IPS-20b (cell line): ENCODE data around the gene FBXO47.
"Not testable (repeated sequence)": the region's sequence is repeated elsewhere in the genome, so short reads cannot be mapped to it uniquely, and the experiment has no call there.

ENCODE experiments used
- H3K27ac ChIP-seq: one replicate; pipeline ENCODE4 v1.5.1; 2013; ENCODE audit warnings: low read length
- H3K27me3 ChIP-seq: 2 replicates; pipeline ENCODE4 v1.6.1; 2013; ENCODE audit warnings: mild to moderate bottlenecking, low read length, inconsistent platforms; ENCODE audit not compliant: insufficient read depth
- H3K36me3 ChIP-seq: 2 replicates; pipeline ENCODE4 v1.6.1; 2013; ENCODE audit warnings: low read depth, mild to moderate bottlenecking, inconsistent platforms, low read length, moderate library complexity; ENCODE audit not compliant: insufficient read depth
- H3K4me1 ChIP-seq: 2 replicates; pipeline ENCODE4 v1.6.1; 2013; ENCODE audit warnings: mild to moderate bottlenecking, control low read depth, inconsistent platforms, low read length, moderate library complexity; ENCODE audit not compliant: insufficient read depth
- H3K4me3 ChIP-seq: 2 replicates; pipeline ENCODE4 v1.5.1; 2013; ENCODE audit warnings: mild to moderate bottlenecking, low read length, inconsistent platforms
- H3K9ac ChIP-seq: 2 replicates; pipeline ENCODE4 v1.6.1; 2013; ENCODE audit warnings: low read depth, mild to moderate bottlenecking, inconsistent platforms, low read length, moderate library complexity
- H3K9me3 ChIP-seq: 2 replicates; pipeline ENCODE4 v1.6.1; 2013; ENCODE audit warnings: mild to moderate bottlenecking, low read depth, low read length, inconsistent platforms; ENCODE audit not compliant: insufficient read depth

The FBXO47 gene

GRCh38 chr17:38940404-38940803 is 26.8 kb downstream of the FBXO47 start:
- Histone ChIP-seq H3K4me3 (no peak overlapping the region), H3K27me3 (no peaks in the 10 kb centered on the region), H3K4me1 (no peaks in the 10 kb centered on the region), H3K9me3 (no peaks in the 10 kb centered on the region), H3K36me3 (no peaks in the 10 kb centered on the region), H3K27ac (no peak overlapping the region), H3K9ac (no peak overlapping the region)

GRCh38 chr17:38939987-38940386 is 27.2 kb downstream of the FBXO47 start:
- Histone ChIP-seq H3K4me3 (no peak overlapping the region), H3K9ac (no peak overlapping the region), H3K27ac (no peak overlapping the region), H3K9me3 (no peaks in the 10 kb centered on the region), H3K27me3 (no peaks in the 10 kb centered on the region), H3K36me3 (no peaks in the 10 kb centered on the region), H3K4me1 (no peaks in the 10 kb centered on the region)

- H3K4me1 ChIP-seq, H3K27ac ChIP-seq, H3K4me3 ChIP-seq, H3K36me3 ChIP-seq, H3K27me3 ChIP-seq, H3K9ac ChIP-seq, H3K9me3 ChIP-seq: not testable (repeated sequence)
Measured at GRCh38 chr17:38933962-38934361, 33.2 kb downstream of the FBXO47 start.

GRCh38 chr17:38930782-38931181 is 36.4 kb downstream of the FBXO47 start:
- not testable (repeated sequence) for H3K4me3 ChIP-seq, H3K9me3 ChIP-seq, H3K4me1 ChIP-seq, H3K27ac ChIP-seq, H3K36me3 ChIP-seq, H3K27me3 ChIP-seq, H3K9ac ChIP-seq

DNA sequence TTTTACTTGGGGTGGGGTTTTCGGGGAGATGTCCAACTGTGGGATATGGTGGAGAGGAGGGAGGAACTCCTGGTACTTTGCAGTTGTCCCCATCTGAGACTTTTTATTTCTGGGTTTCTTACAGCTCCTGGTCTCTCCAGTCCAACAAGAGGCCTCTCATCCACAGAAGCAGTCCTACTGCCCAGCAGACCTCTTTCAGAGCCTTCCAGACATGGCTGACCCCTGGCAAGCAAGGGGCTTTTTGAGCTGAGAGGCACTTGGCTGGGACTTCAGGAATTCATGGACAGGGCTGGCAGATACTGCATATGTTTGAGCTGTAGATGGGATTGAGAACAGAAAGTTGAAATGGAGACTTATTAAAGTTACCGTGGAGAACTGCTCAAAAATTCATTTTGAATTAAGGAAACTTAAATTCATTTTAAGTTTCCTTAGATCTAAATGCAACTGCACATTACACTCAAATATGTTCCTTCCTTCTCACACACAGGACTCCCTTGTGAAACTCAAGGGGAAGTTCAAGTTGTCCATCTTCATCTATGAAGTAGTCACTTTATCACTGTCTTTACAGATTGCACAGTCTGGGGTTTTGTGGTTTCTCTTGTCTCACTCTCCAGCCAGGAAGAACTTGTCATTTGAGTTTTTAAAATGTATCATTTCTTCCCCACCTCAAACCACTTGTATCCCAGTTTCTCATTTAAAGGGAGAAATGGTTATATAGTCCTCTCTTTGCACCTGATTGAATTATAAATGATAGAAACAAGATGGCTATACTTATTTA is 40.7 kb downstream of the FBXO47 start:
- peak overlapping the region; percentile 86; the same call in 1 of the 2 replicates for H3K9ac ChIP-seq
- H3K4me3 ChIP-seq, result peak overlapping the region; percentile 78; the same call in 1 of the 2 replicates
- H3K9me3 ChIP-seq, result no peaks in the 10 kb centered on the region
- H3K36me3 ChIP-seq, result no peaks in the 10 kb centered on the region
- H3K27ac ChIP-seq, result no peak overlapping the region
- H3K4me1 ChIP-seq, result peaks cover 21% of the 10 kb centered on the region; the same call in 1 of the 2 replicates
- H3K27me3 ChIP-seq, result no peaks in the 10 kb centered on the region

- peak within 1 kb of the TSS; percentile 78 for H3K4me3 ChIP-seq
- no peaks in the 10 kb centered on the region for H3K27me3 ChIP-seq
- peak within 1 kb of the TSS; percentile 86 for H3K9ac ChIP-seq
- H3K36me3 ChIP-seq, result no peaks in the 10 kb centered on the region; the same call in 1 of the 2 replicates
- H3K4me1 ChIP-seq, result peaks cover 21% of the 10 kb centered on the region; the same call in 1 of the 2 replicates
- H3K27ac ChIP-seq, result peak within 1 kb of the TSS; percentile 65
- no peaks in the 10 kb centered on the region for H3K9me3 ChIP-seq
Measured at GRCh38 chr17:38925263-38925995, 41.8 kb downstream of the FBXO47 start, which contains the start of gene LASP1NB. Gene LASP1NB, plus strand, starts transcription at chr17:38925614.

- peaks cover 21% of the 10 kb centered on the region; the same call in 1 of the 2 replicates for H3K4me1 ChIP-seq
- peaks cover 20% of the 10 kb centered on the region for H3K36me3 ChIP-seq
- no peaks in the 10 kb centered on the region for H3K27me3 ChIP-seq
- H3K4me3 ChIP-seq, result no peak overlapping the region; the same call in 1 of the 2 replicates
- H3K9me3 ChIP-seq, result no peaks in the 10 kb centered on the region
- H3K9ac ChIP-seq, result peak overlapping the region; percentile 13; the same call in 1 of the 2 replicates
- H3K27ac ChIP-seq, result no peak overlapping the region
Measured at GRCh38 chr17:38922538-38923297, 44.5 kb downstream of the FBXO47 start.

DNA sequence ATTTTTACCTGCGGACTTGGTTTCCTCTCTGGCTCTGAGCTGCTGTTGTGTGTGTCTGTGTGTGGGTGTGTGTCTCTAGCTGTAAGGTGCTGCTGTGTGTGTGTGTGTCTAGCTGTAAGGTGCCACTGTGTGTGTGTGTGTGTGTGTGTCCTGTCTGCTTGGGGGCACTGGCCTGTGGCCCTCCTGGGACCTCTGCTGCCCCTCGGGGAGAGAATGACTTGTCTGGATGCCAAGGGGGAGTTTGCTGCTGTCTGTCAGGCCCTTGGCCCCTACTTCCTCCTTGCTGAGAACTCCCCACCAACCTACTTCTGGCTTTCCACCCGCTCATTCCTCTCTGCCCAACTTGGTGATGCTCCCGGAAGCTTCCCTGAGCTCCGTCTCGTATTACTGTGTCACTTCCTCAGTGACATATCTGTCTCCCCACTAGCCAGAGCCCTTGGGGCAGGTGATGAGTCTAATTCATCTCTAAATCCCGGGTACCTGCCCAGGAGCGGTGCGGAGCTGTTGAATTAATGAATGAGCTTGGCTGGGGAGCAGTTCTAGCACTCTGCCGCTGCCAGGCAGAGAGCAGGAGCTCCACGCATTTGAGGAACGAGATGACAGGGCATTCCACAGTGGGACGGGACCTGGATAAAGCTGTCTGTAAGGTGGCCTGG is 45.3 kb downstream of the FBXO47 start:
- Histone ChIP-seq H3K4me3 (no peak overlapping the region), H3K27ac (no peak overlapping the region), H3K36me3 (peaks cover 24% of the 10 kb centered on the region)

DNA sequence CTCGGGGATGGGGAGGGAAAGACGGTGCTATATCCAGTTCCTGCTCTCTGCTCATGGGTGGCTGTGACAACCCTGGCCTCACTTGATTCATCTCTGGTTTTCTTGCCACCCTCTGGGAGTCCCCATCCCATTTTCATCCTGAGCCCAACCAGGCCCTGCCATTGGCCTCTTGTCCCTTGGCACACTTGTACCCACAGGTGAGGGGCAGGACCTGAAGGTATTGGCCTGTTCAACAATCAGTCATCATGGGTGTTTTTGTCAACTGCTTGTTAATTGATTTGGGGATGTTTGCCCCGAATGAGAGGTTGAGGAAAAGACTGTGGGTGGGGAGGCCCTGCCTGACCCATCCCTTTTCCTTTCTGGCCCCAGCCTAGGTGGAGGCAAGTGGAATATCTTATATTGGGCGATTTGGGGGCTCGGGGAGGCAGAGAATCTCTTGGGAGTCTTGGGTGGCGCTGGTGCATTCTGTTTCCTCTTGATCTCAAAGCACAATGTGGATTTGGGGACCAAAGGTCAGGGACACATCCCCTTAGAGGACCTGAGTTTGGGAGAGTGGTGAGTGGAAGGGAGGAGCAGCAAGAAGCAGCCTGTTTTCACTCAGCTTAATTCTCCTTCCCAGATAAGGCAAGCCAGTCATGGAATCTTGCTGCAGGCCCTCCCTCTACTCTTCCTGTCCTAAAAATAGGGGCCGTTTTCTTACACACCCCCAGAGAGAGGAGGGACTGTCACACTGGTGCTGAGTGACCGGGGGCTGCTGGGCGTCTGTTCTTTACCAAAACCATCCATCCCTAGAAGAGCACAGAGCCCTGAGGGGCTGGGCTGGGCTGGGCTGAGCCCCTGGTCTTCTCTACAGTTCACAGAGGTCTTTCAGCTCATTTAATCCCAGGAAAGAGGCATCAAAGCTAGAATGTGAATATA is 46.6 kb downstream of the FBXO47 start:
- Histone ChIP-seq H3K4me1 (peaks cover 17% of the 10 kb centered on the region; the same call in 1 of the 2 replicates), H3K9ac (no peak overlapping the region), H3K27ac (no peak overlapping the region), H3K27me3 (no peaks in the 10 kb centered on the region), H3K9me3 (no peaks in the 10 kb centered on the region), H3K36me3 (peaks cover 28% of the 10 kb centered on the region), H3K4me3 (no peak overlapping the region)

More for the DNA sequence above, 45.3 kb downstream of the FBXO47 start:
- no peaks in the 10 kb centered on the region for H3K27me3 ChIP-seq
- no peaks in the 10 kb centered on the region for H3K9me3 ChIP-seq
- H3K9ac ChIP-seq, result peak overlapping the region; percentile 13; the same call in 1 of the 2 replicates
- H3K4me1 ChIP-seq, result peaks cover 21% of the 10 kb centered on the region; the same call in 1 of the 2 replicates

- Histone ChIP-seq H3K9me3 (no peaks in the 10 kb centered on the region), H3K4me3 (no peak overlapping the region)
Measured at GRCh38 chr17:38919316-38920078, 47.7 kb downstream of the FBXO47 start.

More at GRCh38 chr17:38919316-38920078, 47.7 kb downstream of the FBXO47 start:
- Histone ChIP-seq H3K36me3 (peaks cover 39% of the 10 kb centered on the region), H3K4me1 (peaks cover 11% of the 10 kb centered on the region; the same call in 1 of the 2 replicates), H3K27me3 (no peaks in the 10 kb centered on the region), H3K9ac (no peak overlapping the region), H3K27ac (no peak overlapping the region)
